GM12801 (cell line): ENCODE measurements around the gene ZNF444.
"Not testable (repeated sequence)": the region's sequence is repeated elsewhere in the genome, so short reads cannot be mapped to it uniquely, and the experiment has no call there.

Source experiments
- TF ChIP-seq, protein P1 (sequence below): IDR thresholded peaks from one replicate; pipeline ENCODE4 v1.5.1; 2011; ENCODE audit warnings: control low read depth; ENCODE audit not compliant: insufficient read length; ENCODE audit errors: extremely low read depth

Gene ZNF444

DNA sequence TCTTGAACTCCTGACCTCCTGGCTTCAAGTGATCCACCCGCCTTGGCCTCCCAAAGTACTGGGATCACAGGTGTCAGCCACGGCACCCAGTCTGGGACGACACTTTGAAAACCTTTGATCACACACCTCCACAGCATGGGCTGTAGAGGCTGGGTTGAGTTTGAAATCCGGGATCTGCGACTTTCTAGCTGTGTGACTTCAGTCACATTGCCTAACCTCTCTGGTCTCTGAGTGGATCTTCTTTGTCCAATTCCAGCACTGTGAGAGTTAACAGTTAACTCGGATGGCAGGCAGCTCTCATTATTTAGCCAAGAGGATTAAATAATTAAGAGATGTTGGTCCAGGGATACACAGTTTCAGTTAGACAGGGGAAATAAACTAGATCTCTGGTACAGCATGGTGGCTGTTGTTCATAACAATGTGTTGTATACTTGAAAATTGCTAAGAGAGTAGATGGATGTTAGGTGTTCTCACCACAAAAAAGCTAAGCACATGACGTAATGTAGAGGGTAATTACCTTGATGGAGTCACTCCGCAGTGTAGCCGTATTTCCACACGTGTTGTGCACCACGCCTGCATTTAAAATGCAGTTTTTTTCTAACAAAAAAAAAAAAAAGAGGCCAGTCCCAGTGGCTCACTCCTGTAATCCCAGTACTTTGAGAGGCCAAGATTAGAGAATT is 36.6 kb downstream of the ZNF444 start:
- TF ChIP-seq, protein P1, sequence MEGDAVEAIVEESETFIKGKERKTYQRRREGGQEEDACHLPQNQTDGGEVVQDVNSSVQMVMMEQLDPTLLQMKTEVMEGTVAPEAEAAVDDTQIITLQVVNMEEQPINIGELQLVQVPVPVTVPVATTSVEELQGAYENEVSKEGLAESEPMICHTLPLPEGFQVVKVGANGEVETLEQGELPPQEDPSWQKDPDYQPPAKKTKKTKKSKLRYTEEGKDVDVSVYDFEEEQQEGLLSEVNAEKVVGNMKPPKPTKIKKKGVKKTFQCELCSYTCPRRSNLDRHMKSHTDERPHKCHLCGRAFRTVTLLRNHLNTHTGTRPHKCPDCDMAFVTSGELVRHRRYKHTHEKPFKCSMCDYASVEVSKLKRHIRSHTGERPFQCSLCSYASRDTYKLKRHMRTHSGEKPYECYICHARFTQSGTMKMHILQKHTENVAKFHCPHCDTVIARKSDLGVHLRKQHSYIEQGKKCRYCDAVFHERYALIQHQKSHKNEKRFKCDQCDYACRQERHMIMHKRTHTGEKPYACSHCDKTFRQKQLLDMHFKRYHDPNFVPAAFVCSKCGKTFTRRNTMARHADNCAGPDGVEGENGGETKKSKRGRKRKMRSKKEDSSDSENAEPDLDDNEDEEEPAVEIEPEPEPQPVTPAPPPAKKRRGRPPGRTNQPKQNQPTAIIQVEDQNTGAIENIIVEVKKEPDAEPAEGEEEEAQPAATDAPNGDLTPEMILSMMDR = no peak

DNA sequence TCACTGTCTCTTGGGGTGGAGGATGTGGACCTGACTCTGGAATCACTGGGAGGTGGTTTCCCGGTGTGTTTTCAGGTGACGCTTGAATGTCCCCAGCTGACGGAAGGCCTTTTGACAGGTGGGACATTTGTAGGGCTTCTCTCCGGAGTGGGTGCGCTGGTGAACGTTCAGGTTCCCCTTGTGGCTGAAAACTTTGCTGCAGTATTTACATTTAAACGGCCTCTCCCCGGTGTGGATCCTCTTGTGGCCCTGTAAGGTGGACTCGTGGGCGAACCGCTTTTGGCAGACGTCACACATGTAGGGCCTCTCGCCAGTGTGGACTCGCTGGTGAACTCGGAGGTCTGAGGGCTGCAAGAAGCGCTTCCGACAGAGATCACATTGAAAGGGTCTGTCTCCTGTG is 48.7 kb downstream of the ZNF444 start:
- TF ChIP-seq, protein P1 = no peak

DNA sequence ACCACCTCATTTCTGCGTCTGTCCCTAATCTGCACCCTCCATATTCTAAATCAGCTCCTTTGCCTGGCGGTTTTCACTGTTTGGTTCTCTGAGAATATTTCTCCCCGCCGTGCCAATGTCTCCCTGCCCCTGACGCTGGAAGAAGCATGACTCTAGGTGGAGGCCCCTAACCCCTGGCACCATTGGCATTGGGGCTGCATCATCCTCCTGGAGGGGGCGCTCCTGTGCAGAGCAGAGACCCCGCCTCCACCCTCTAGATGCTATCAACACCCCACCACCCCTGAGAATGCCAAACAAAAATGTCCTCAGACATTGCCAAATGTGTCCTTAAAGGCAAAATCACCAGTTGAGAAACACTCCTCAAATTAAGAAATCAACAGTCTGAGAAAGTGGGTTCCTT is 50.0 kb downstream of the ZNF444 start:
- TF ChIP-seq, protein P1 = no peak

DNA sequence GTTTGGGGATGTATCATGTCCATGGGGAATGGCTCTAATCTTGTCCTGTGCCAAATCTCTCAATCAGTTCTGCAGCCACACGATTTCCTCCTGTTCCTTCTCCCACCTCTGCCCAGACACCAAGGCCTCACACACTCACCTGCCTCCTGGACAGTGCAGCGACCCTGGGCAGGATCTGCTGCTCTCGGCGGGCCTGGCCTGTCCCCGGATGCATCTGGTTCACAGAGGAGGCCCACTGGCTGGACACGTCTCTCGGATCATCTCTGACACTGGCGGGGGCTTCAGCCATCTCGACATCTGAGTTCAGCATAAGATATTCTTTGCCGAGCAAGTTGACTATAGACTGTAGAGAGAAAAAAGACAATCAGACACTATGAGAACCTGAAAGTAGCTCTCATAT is 50.6 kb downstream of the ZNF444 start:
- TF ChIP-seq, protein P1 = no peak

DNA sequence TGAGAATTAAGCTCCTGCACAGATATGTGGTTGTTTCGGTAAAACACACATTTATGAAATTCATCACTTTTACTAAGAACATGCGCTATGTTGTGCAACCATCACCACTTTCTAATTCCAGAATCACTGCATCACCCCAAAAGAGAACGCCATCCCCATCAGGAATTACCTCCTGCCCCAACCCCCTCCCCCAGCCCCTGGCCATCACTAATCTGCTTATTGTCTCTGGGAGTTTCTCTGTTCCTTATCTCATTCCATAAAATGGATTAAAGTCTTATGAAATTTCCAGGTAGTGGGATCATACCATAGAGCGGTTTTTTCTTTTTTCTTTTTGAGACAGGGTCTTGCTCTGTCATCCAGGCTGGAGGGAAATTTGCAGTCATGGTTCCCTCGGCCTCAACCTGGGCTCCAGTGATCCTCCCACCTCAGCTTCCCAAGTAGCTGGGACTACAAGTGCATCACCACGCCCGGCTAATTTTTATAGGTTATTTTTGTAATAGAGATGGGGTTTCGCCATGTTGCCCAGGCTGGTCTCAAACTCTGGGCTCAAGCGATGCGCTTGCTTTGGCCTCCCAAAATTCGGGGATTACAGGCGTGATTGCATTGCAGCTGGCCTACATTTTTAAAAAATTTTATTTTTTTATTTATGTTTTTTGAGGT is 53.0 kb downstream of the ZNF444 start:
- TF ChIP-seq, protein P1 = no peak

DNA sequence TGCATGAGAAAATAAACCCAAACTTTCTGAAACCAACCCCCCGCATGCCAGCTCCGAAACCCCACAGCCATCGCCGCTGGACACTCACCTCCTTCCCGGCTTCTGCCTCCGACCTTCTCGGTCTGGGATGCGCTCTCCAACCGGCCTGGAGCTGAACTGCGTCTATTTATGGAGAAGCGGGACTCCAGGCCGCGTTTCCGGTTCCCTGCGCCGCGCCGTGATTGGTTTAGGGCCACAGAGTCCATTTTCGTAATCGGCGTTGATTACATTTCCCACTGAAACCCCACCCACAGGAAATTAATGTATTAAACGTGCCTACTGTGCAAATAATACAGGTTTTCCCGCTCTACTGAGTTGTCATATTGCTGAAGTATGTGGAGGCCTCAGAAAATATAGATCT is 56.6 kb downstream of the ZNF444 start, which contains the start of gene ZSCAN5B:
Gene ZSCAN5B (minus strand): TSS at position 138 of the 400 bp plus-strand sequence. CDS start 4,731 bp downstream, outside the sequence.
- TF ChIP-seq, protein P1 = not testable (repeated sequence)

DNA sequence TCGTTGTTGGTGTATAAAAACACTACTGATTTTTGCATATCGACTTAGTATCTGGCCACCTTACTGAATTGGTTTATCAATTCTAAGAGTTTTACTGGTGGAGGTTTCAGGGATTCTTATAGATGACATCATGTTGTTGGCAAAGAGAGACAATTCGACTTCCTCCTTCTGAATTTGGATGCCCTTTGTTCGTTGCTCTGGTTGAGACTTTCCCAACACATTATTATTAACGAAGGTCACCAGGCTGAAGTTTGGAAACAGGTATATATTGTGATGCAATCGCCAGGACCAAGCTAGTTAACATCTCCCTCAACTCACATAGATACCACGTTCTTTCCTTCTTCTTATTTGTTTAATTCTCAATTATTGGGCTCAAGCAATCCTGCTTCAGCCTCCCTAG is 58.6 kb downstream of the ZNF444 start:
- TF ChIP-seq, protein P1 = no peak
